SK-N-MC (cell line): ENCODE measurements around the gene DMRTC2.
A peak's percentile ranks its signal among the peaks of the same experiment; 100 is the strongest.

Experiments used
- DNase-seq: peaks from one replicate; pipeline ENCODE4 v3.0.0-alpha.2; 2011; ENCODE audit warnings: low read depth, low spot score
- H3K27ac ChIP-seq: fragments of 200-600 bp; sonication (generic); 2 replicates; pipeline ENCODE4 v1.5.1; 2016; ENCODE audit warnings: mixed run types
- H3K36me3 ChIP-seq: fragments of 200-600 bp; sonication (generic); 2 replicates; pipeline ENCODE4 v1.6.1; 2017; ENCODE audit warnings: antibody characterized with exemption, low read length, mixed read lengths; ENCODE audit not compliant: insufficient read depth
- H3K4me3 ChIP-seq: fragments of 200-600 bp; sonication (generic); 2 replicates; pipeline ENCODE4 v1.5.1; 2016
- H3K9ac ChIP-seq: fragments of 200-600 bp; sonication (generic); 2 replicates; pipeline ENCODE4 v1.8.0; 2017; ENCODE audit warnings: mixed run types, mixed read lengths; ENCODE audit not compliant: insufficient read length
- H3K9me3 ChIP-seq: fragments of 200-600 bp; sonication (generic); 2 replicates; pipeline ENCODE4 v1.6.1; 2017; ENCODE audit warnings: low read depth, mild to moderate bottlenecking, antibody characterized with exemption, low read length, moderate library complexity, mixed read lengths
- EZH2 ChIP-seq: fragments of 200-600 bp; sonication (generic); IDR thresholded peaks from one replicate; pipeline ENCODE4 v1.6.1; 2017; ENCODE audit warnings: antibody characterized with exemption
- FOXP2 ChIP-seq: optimal IDR thresholded peaks from 2 replicates; pipeline ENCODE3; 2011; ENCODE audit warnings: mild to moderate bottlenecking, moderate library complexity; ENCODE audit not compliant: insufficient read depth; ENCODE audit errors: extremely low read length, control extremely low read depth
- POLR2AphosphoS5 ChIP-seq: IDR thresholded peaks from 2 replicates; pipeline ENCODE4 v1.6.1; 2012; ENCODE audit warnings: mild to moderate bottlenecking, low read depth, low read length, borderline replicate concordance

DMRTC2 gene

GRCh38 chr19:41808663-41809566 is 35.9 kb upstream of the DMRTC2 start:
- Histone ChIP-seq H3K9me3 (no peaks in the 10 kb centered on the region), H3K27ac (no peak overlapping the region), H3K9ac (no peak overlapping the region), H3K4me3 (no peak overlapping the region), H3K36me3 (no peaks in the 10 kb centered on the region)
- TF ChIP-seq EZH2 (no peak), FOXP2 (no peak), POLR2AphosphoS5 (no peak)
- DNase-seq: no peak

GRCh38 chr19:41810301-41810700 is 34.5 kb upstream of the DMRTC2 start:
- DNase-seq: no peak
- Histone ChIP-seq H3K27ac (no peak overlapping the region), H3K4me3 (no peak overlapping the region), H3K9me3 (no peaks in the 10 kb centered on the region), H3K36me3 (no peaks in the 10 kb centered on the region), H3K9ac (no peak overlapping the region)
- no peak for TF ChIP-seq POLR2AphosphoS5
- TF ChIP-seq FOXP2: no peak
- TF ChIP-seq EZH2: no peak

- H3K4me3 ChIP-seq: no peak overlapping the region
- no peak overlapping the region for H3K9ac ChIP-seq
- no peak for TF ChIP-seq POLR2AphosphoS5
- TF ChIP-seq FOXP2: no peak
- no peak for TF ChIP-seq EZH2
- H3K36me3 ChIP-seq: no peaks in the 10 kb centered on the region
- no peaks in the 10 kb centered on the region for H3K9me3 ChIP-seq
- no peak overlapping the region for H3K27ac ChIP-seq
- no peak for DNase-seq
Observed at GRCh38 chr19:41811036-41811435, 33.8 kb upstream of the DMRTC2 start.

GRCh38 chr19:41811981-41812380 is 32.9 kb upstream of the DMRTC2 start:
- no peak overlapping the region for H3K9ac ChIP-seq

GRCh38 chr19:41813911-41814310 is 30.9 kb upstream of the DMRTC2 start:
- H3K9me3 ChIP-seq: no peaks in the 10 kb centered on the region
- H3K36me3 ChIP-seq: no peaks in the 10 kb centered on the region
- DNase-seq: no peak
- no peak overlapping the region for H3K27ac ChIP-seq
- TF ChIP-seq POLR2AphosphoS5 (no peak), FOXP2 (no peak), EZH2 (no peak)
- H3K4me3 ChIP-seq: no peak overlapping the region
- H3K9ac ChIP-seq: no peak overlapping the region

More at GRCh38 chr19:41811981-41812380, 32.9 kb upstream of the DMRTC2 start:
- no peak overlapping the region for H3K4me3 ChIP-seq
- no peak overlapping the region for H3K27ac ChIP-seq
- H3K9me3 ChIP-seq: no peaks in the 10 kb centered on the region
- DNase-seq: no peak
- no peak for TF ChIP-seq FOXP2
- TF ChIP-seq POLR2AphosphoS5: no peak
- TF ChIP-seq EZH2: no peak
- no peaks in the 10 kb centered on the region for H3K36me3 ChIP-seq

- Histone ChIP-seq H3K36me3 (no peaks in the 10 kb centered on the region), H3K9me3 (no peaks in the 10 kb centered on the region), H3K4me3 (no peak overlapping the region), H3K27ac (no peak overlapping the region), H3K9ac (no peak overlapping the region)
- no peak for DNase-seq
- TF ChIP-seq POLR2AphosphoS5 (no peak), FOXP2 (no peak)
Observed at GRCh38 chr19:41815301-41815700, 29.5 kb upstream of the DMRTC2 start.

- no peaks in the 10 kb centered on the region for H3K36me3 ChIP-seq
- no peaks in the 10 kb centered on the region for H3K9me3 ChIP-seq
- no peak for DNase-seq
- TF ChIP-seq EZH2 (no peak), FOXP2 (no peak), POLR2AphosphoS5 (no peak)
- no peak overlapping the region for H3K27ac ChIP-seq
- no peak overlapping the region for H3K4me3 ChIP-seq
- no peak overlapping the region for H3K9ac ChIP-seq
Observed at GRCh38 chr19:41816761-41817160, 28.1 kb upstream of the DMRTC2 start.

- DNase-seq: peak; percentile 16
- no peak overlapping the region for H3K27ac ChIP-seq
- no peaks in the 10 kb centered on the region for H3K9me3 ChIP-seq
- TF ChIP-seq POLR2AphosphoS5 (no peak), FOXP2 (no peak), EZH2 (no peak)
- H3K4me3 ChIP-seq: no peak overlapping the region
- no peak overlapping the region for H3K9ac ChIP-seq
- H3K36me3 ChIP-seq: no peaks in the 10 kb centered on the region
Observed at GRCh38 chr19:41821003-41821735, 23.7 kb upstream of the DMRTC2 start.
